Suprapubic skin (tissue), 4 donors: ENCODE data around the gene ENOX2.

Experiments used
- EP300 ChIP-seq: sonication (generic); formaldehyde crosslinking; IDR thresholded peaks from one replicate; pipeline ENCODE4 v1.6.1; 2017; ENCODE audit warnings: antibody characterized with exemption
- POLR2A ChIP-seq, 2 donors: fragments of 450-650 bp; IDR thresholded peaks; one replicate each; pipeline ENCODE4 v1.6.1; 2017; ENCODE audit warnings: antibody characterized with exemption in 2 of 2, mild to moderate bottlenecking in 2 of 2, moderate library complexity in 2 of 2
- POLR2AphosphoS5 ChIP-seq, 3 donors: sonication (generic); formaldehyde crosslinking; IDR thresholded peaks; one replicate each; pipeline ENCODE4 v1.6.1; 2017; ENCODE audit warnings: antibody characterized with exemption in 3 of 3
- TF ChIP-seq, protein P1 (sequence below), 2 donors: fragments of 200-600 bp in 1 of 2; fragments of 450-650 bp in 1 of 2; sonication (generic) in 1 of 2; IDR thresholded peaks; one replicate each; pipeline ENCODE4 v1.5.1; 2016 to 2019; ENCODE audit warnings: antibody characterized with exemption in 2 of 2, mild to moderate bottlenecking in 1 of 2, moderate library complexity in 1 of 2

DNA sequence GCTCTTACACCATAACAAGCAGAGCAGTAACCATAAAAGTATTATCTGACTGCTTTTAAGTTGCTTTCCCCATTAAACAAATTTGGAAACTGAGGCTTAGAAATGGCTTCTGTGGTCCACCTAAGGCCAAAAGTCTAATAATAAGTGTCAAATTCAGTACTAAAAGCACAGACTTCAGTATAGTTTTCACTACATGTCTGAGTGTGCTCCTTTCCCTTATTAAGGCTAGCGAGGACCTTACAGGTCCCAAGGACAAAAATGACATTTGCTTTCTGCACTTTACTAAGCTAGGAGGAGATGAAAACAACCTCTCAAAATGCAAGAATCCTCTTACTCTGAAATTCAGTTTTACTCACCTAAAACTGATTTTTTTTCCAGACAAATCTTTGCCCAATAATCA lies 127.2 kb downstream of the ENOX2 start:
- TF ChIP-seq, protein P1, sequence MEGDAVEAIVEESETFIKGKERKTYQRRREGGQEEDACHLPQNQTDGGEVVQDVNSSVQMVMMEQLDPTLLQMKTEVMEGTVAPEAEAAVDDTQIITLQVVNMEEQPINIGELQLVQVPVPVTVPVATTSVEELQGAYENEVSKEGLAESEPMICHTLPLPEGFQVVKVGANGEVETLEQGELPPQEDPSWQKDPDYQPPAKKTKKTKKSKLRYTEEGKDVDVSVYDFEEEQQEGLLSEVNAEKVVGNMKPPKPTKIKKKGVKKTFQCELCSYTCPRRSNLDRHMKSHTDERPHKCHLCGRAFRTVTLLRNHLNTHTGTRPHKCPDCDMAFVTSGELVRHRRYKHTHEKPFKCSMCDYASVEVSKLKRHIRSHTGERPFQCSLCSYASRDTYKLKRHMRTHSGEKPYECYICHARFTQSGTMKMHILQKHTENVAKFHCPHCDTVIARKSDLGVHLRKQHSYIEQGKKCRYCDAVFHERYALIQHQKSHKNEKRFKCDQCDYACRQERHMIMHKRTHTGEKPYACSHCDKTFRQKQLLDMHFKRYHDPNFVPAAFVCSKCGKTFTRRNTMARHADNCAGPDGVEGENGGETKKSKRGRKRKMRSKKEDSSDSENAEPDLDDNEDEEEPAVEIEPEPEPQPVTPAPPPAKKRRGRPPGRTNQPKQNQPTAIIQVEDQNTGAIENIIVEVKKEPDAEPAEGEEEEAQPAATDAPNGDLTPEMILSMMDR (IDR thresholded peaks at IDR 0.05): no peak
- no peak for TF ChIP-seq EP300
- no peak for TF ChIP-seq POLR2AphosphoS5 (IDR thresholded peaks at IDR 0.05)
- no peak for TF ChIP-seq POLR2A (IDR thresholded peaks at IDR 0.05)
